GM12873 (cell line): Measurements from ENCODE around the gene TCF7L2.

ENCODE experiments used
- CTCF ChIP-seq: IDR thresholded peaks from 2 replicates; pipeline ENCODE4 v1.5.1; 2012; ENCODE audit warnings: low read depth, mild to moderate bottlenecking, moderate library complexity, low read length, control low read depth; ENCODE audit not compliant: insufficient read depth; ENCODE audit errors: missing control alignments

TCF7L2 gene

GRCh38 chr10:112979927-112980326, 29.9 kb downstream of the TCF7L2 start:
- TF ChIP-seq CTCF: no peak

- TF ChIP-seq CTCF: no peak
These were observed 30.9 kb downstream of the TCF7L2 start for GRCh38 chr10:112980937-112981336.

- TF ChIP-seq CTCF: no peak
These were observed 31.5 kb downstream of the TCF7L2 start for GRCh38 chr10:112981553-112981952.

GRCh38 chr10:112983444-112984056, 33.5 kb downstream of the TCF7L2 start:
- no peak for TF ChIP-seq CTCF

- TF ChIP-seq CTCF: no peak
These were observed 34.7 kb downstream of the TCF7L2 start for GRCh38 chr10:112984756-112985155.

- no peak for TF ChIP-seq CTCF
These were observed 35.9 kb downstream of the TCF7L2 start for GRCh38 chr10:112985690-112986543.

- TF ChIP-seq CTCF: no peak
These were observed 36.6 kb downstream of the TCF7L2 start for GRCh38 chr10:112986544-112987190.
